Liver (tissue), 3 donors: ENCODE results near the gene RALGAPA2.

Experiments used
- EGR1 ChIP-seq, 2 donors: IDR thresholded peaks; 2 replicates each; pipeline ENCODE4 v1.6.1; 2016 to 2018; ENCODE audit warnings: antibody characterized with exemption in 2 of 2, low read depth in 2 of 2
- FOXA1 ChIP-seq: IDR thresholded peaks from 2 replicates; pipeline ENCODE4 v1.6.1; 2016; ENCODE audit warnings: antibody characterized with exemption
- GABPA ChIP-seq, 2 donors: IDR thresholded peaks in 1 of 2; conservative IDR thresholded peaks in 1 of 2; 2 replicates each; pipeline ENCODE4 v1.6.1; 2016; ENCODE audit warnings: antibody characterized with exemption in 2 of 2, mild to moderate bottlenecking in 1 of 2, moderate library complexity in 1 of 2
- JUND ChIP-seq, 2 donors: IDR thresholded peaks; 2 replicates each; pipeline ENCODE4 v1.6.1; 2016; ENCODE audit warnings: antibody characterized with exemption in 2 of 2
- NR2F2 ChIP-seq: IDR thresholded peaks from 2 replicates; pipeline ENCODE4 v1.6.1; 2016; ENCODE audit warnings: antibody characterized with exemption
- RAD21 ChIP-seq, 2 donors: IDR thresholded peaks; 2 replicates each; pipeline ENCODE4 v1.6.1; 2016; ENCODE audit warnings: antibody characterized with exemption in 2 of 2, mild to moderate bottlenecking in 2 of 2
- SP1 ChIP-seq: IDR thresholded peaks from 2 replicates; pipeline ENCODE4 v1.6.1; 2018; ENCODE audit warnings: antibody characterized with exemption, mild to moderate bottlenecking
- TAF1 ChIP-seq: conservative IDR thresholded peaks from 2 replicates; pipeline ENCODE4 v1.6.1; 2016; ENCODE audit warnings: antibody characterized with exemption, mild to moderate bottlenecking
- YY1 ChIP-seq: IDR thresholded peaks from 2 replicates; pipeline ENCODE4 v1.6.1; 2016; ENCODE audit warnings: antibody characterized with exemption, mild to moderate bottlenecking
- ZBTB33 ChIP-seq: IDR thresholded peaks from 2 replicates; pipeline ENCODE4 v1.6.1; 2016; ENCODE audit warnings: antibody characterized with exemption
- TF ChIP-seq, protein P1 (sequence below): fragments of 150-350 bp; IDR thresholded peaks from 2 replicates; pipeline ENCODE4 v1.5.1; 2017; ENCODE audit warnings: improper control_type of control experiment, low read depth, low read length; ENCODE audit not compliant: missing input control
- TF ChIP-seq, protein P2 (sequence below): IDR thresholded peaks from 2 replicates; pipeline ENCODE4 v1.6.1; 2016; ENCODE audit warnings: antibody characterized with exemption, mild to moderate bottlenecking
- TF ChIP-seq, protein P3 (sequence below): IDR thresholded peaks from 2 replicates; pipeline ENCODE4 v1.6.1; 2016; ENCODE audit warnings: antibody characterized with exemption
- TF ChIP-seq, protein P4 (sequence below): IDR thresholded peaks from 2 replicates; pipeline ENCODE4 v1.6.1; 2016; ENCODE audit warnings: antibody characterized with exemption
- donor health status: healthy.
- donor health status: healthy.

- TF ChIP-seq TAF1 = no peak
- TF ChIP-seq, protein P1, sequence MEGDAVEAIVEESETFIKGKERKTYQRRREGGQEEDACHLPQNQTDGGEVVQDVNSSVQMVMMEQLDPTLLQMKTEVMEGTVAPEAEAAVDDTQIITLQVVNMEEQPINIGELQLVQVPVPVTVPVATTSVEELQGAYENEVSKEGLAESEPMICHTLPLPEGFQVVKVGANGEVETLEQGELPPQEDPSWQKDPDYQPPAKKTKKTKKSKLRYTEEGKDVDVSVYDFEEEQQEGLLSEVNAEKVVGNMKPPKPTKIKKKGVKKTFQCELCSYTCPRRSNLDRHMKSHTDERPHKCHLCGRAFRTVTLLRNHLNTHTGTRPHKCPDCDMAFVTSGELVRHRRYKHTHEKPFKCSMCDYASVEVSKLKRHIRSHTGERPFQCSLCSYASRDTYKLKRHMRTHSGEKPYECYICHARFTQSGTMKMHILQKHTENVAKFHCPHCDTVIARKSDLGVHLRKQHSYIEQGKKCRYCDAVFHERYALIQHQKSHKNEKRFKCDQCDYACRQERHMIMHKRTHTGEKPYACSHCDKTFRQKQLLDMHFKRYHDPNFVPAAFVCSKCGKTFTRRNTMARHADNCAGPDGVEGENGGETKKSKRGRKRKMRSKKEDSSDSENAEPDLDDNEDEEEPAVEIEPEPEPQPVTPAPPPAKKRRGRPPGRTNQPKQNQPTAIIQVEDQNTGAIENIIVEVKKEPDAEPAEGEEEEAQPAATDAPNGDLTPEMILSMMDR = no peak
- TF ChIP-seq JUND (IDR thresholded peaks at IDR 0.05) = no peak
- TF ChIP-seq, protein P2, sequence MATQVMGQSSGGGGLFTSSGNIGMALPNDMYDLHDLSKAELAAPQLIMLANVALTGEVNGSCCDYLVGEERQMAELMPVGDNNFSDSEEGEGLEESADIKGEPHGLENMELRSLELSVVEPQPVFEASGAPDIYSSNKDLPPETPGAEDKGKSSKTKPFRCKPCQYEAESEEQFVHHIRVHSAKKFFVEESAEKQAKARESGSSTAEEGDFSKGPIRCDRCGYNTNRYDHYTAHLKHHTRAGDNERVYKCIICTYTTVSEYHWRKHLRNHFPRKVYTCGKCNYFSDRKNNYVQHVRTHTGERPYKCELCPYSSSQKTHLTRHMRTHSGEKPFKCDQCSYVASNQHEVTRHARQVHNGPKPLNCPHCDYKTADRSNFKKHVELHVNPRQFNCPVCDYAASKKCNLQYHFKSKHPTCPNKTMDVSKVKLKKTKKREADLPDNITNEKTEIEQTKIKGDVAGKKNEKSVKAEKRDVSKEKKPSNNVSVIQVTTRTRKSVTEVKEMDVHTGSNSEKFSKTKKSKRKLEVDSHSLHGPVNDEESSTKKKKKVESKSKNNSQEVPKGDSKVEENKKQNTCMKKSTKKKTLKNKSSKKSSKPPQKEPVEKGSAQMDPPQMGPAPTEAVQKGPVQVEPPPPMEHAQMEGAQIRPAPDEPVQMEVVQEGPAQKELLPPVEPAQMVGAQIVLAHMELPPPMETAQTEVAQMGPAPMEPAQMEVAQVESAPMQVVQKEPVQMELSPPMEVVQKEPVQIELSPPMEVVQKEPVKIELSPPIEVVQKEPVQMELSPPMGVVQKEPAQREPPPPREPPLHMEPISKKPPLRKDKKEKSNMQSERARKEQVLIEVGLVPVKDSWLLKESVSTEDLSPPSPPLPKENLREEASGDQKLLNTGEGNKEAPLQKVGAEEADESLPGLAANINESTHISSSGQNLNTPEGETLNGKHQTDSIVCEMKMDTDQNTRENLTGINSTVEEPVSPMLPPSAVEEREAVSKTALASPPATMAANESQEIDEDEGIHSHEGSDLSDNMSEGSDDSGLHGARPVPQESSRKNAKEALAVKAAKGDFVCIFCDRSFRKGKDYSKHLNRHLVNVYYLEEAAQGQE = no peak
- no peak for TF ChIP-seq YY1
- TF ChIP-seq SP1 = no peak
- TF ChIP-seq ZBTB33 = no peak
- TF ChIP-seq, protein P3, sequence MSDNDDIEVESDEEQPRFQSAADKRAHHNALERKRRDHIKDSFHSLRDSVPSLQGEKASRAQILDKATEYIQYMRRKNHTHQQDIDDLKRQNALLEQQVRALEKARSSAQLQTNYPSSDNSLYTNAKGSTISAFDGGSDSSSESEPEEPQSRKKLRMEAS = no peak
- TF ChIP-seq, protein P4, sequence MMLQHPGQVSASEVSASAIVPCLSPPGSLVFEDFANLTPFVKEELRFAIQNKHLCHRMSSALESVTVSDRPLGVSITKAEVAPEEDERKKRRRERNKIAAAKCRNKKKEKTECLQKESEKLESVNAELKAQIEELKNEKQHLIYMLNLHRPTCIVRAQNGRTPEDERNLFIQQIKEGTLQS = no peak
- no peak for TF ChIP-seq GABPA (IDR thresholded peaks at IDR 0.05 in 1 of 2, conservative IDR thresholded peaks at IDR 0.05 in 1 of 2)
- no peak for TF ChIP-seq RAD21 (IDR thresholded peaks at IDR 0.05)
- no peak for TF ChIP-seq EGR1 (IDR thresholded peaks at IDR 0.05; ENCODE audit: low read depth in 2 of 2)
- TF ChIP-seq FOXA1 = no peak
- TF ChIP-seq NR2F2 = no peak
These were observed 68.5 kb downstream of the RALGAPA2 start for GRCh38 chr20:20643927-20644326.
